ENCODE data around the gene LBX2.

DNA sequence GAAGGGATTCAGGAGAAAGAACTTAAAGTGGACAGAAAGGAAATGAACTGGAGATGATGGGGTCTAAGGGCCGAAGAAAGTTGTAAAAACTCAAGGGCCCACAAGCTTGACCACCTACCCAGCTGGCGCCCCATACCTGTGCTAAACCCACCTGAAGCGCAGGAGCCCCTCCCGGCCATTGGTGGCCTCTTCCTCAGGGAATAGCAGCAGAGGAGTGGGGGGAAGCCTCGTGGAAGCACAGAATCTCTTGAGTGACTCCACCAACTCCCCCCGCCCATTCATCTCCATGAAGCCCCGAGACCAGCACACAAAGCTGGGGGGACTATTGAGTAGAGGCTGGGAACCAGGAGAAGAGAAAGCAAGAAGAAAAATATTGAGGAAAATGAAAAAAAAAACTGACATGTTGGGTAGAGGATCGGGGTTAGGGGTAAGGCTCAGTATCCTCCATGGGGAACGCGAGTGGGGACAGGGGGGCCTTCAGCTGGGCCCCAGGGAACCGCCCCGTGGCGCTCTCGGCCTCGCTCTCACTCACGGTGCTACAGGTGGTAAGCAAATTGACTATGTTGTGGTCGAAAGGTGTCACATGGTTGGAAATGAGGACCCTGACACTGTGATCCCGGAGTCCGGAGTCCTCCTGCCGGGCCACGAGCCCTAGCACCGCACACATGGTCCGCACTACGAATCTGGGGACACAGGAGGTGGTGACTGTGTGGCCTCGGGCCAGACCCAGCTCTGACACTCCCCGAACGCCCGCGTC, 29.4 kb upstream of the LBX2 start:
- TF ChIP-seq, protein P1, sequence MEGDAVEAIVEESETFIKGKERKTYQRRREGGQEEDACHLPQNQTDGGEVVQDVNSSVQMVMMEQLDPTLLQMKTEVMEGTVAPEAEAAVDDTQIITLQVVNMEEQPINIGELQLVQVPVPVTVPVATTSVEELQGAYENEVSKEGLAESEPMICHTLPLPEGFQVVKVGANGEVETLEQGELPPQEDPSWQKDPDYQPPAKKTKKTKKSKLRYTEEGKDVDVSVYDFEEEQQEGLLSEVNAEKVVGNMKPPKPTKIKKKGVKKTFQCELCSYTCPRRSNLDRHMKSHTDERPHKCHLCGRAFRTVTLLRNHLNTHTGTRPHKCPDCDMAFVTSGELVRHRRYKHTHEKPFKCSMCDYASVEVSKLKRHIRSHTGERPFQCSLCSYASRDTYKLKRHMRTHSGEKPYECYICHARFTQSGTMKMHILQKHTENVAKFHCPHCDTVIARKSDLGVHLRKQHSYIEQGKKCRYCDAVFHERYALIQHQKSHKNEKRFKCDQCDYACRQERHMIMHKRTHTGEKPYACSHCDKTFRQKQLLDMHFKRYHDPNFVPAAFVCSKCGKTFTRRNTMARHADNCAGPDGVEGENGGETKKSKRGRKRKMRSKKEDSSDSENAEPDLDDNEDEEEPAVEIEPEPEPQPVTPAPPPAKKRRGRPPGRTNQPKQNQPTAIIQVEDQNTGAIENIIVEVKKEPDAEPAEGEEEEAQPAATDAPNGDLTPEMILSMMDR (IDR thresholded peaks at IDR 0.05): no peak
- TF ChIP-seq MEF2A (IDR thresholded peaks at IDR 0.05; ENCODE audit: borderline replicate concordance, low read depth) (no peak), FOSL2 (IDR thresholded peaks at IDR 0.05; ENCODE audit: borderline replicate concordance, low read depth) (no peak), EP300 (IDR thresholded peaks at IDR 0.05; ENCODE audit: borderline replicate concordance in 1 of 2, low read depth in 1 of 2, low read length in 1 of 2) (no peak), POLR2AphosphoS5 (IDR thresholded peaks at IDR 0.05; ENCODE audit: low read depth, low read length) (no peak), SIN3A (IDR thresholded peaks at IDR 0.05; ENCODE audit: borderline replicate concordance, low read depth, low read length) (no peak), EZH2phosphoT487 (IDR thresholded peaks at IDR 0.05; ENCODE audit: borderline replicate concordance, low read depth) (no peak), SMC3 (IDR thresholded peaks at IDR 0.05; ENCODE audit: low read depth, low read length) (no peak), JUND (IDR thresholded peaks at IDR 0.05) (no peak)
- TF ChIP-seq, protein P2, sequence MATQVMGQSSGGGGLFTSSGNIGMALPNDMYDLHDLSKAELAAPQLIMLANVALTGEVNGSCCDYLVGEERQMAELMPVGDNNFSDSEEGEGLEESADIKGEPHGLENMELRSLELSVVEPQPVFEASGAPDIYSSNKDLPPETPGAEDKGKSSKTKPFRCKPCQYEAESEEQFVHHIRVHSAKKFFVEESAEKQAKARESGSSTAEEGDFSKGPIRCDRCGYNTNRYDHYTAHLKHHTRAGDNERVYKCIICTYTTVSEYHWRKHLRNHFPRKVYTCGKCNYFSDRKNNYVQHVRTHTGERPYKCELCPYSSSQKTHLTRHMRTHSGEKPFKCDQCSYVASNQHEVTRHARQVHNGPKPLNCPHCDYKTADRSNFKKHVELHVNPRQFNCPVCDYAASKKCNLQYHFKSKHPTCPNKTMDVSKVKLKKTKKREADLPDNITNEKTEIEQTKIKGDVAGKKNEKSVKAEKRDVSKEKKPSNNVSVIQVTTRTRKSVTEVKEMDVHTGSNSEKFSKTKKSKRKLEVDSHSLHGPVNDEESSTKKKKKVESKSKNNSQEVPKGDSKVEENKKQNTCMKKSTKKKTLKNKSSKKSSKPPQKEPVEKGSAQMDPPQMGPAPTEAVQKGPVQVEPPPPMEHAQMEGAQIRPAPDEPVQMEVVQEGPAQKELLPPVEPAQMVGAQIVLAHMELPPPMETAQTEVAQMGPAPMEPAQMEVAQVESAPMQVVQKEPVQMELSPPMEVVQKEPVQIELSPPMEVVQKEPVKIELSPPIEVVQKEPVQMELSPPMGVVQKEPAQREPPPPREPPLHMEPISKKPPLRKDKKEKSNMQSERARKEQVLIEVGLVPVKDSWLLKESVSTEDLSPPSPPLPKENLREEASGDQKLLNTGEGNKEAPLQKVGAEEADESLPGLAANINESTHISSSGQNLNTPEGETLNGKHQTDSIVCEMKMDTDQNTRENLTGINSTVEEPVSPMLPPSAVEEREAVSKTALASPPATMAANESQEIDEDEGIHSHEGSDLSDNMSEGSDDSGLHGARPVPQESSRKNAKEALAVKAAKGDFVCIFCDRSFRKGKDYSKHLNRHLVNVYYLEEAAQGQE (IDR thresholded peaks at IDR 0.05; ENCODE audit: low read depth, low read length): no peak
- TF ChIP-seq, protein P3, sequence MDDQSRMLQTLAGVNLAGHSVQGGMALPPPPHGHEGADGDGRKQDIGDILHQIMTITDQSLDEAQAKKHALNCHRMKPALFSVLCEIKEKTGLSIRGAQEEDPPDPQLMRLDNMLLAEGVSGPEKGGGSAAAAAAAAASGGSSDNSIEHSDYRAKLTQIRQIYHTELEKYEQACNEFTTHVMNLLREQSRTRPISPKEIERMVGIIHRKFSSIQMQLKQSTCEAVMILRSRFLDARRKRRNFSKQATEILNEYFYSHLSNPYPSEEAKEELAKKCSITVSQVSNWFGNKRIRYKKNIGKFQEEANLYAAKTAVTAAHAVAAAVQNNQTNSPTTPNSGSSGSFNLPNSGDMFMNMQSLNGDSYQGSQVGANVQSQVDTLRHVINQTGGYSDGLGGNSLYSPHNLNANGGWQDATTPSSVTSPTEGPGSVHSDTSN (IDR thresholded peaks at IDR 0.05): no peak
- TF ChIP-seq, protein P4, sequence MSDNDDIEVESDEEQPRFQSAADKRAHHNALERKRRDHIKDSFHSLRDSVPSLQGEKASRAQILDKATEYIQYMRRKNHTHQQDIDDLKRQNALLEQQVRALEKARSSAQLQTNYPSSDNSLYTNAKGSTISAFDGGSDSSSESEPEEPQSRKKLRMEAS (IDR thresholded peaks at IDR 0.05; ENCODE audit: low read depth): no peak
